OCI-LY3 (cell line): ENCODE data around the gene KCNN3.

Source experiments
- CTCF ChIP-seq: fragments of 200-600, 300-600 bp; sonication (generic); IDR thresholded peaks from 2 replicates; pipeline ENCODE4 v1.5.1; 2014; ENCODE audit warnings: antibody characterized with exemption, low read length, low read depth
- EZH2phosphoT487 ChIP-seq: fragments of 200-600 bp; shearing (Covaris generic); IDR thresholded peaks from 2 replicates; pipeline ENCODE4 v1.6.1; 2018; ENCODE audit warnings: antibody characterized with exemption, mixed run types, low read depth

DNA sequence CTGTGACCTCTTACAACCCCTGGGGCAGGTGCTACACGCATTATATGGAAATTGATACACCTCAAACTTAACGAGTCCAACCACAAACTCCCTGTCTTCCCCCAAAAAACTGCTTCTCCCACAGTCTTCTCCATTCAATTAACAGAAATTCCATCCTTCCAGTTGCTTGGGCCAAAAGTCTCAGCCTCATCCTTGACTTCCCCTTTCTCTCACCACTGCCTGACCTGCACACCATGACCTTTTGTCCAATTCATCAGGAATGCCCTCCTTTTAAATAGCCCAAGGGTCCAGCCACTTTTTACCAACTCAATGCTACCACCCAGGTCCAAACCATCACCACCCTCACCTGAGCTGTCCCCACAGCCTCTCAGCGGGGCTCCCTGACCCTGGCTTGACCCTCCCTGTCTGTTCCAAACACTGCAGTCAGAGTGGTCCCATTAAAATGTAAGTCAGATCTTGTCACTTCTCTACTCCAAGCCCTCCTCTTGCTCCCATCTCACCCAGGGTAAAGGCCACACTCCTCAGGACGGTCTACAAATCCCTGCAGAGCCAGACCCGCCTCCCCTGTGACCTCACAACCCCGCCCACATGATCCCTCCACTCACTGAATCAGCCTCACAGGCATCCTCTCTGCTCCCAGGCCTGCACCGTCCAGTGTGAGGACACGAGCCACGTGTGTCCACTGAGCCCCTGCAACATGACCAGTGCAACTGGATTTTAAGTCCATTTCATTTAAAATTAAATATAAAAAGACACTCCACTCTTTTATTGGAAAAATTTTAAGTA is 18.5 kb downstream of the KCNN3 start:
- no peak for TF ChIP-seq CTCF
- TF ChIP-seq EZH2phosphoT487: no peak
